HL-60 (cell line): ENCODE measurements around the gene PRKAG2.
"Not testable (repeated sequence)": the region's sequence is repeated elsewhere in the genome, so short reads cannot be mapped to it uniquely, and the experiment has no call there.

Experiments
- DNase-seq, 2 experiments: peaks; one replicate each; pipeline ENCODE4 v3.0.0-alpha.2; 2010 to 2020; ENCODE audit warnings: low read depth in 1 of 2, low spot score in 1 of 2
- H3K27ac ChIP-seq: fragments of 250-450 bp; sonication (Bioruptor Pico); replicated peaks from 2 replicates; pipeline ENCODE4 v1.5.1; 2020; ENCODE audit warnings: mild to moderate bottlenecking, moderate library complexity
- H3K27me3 ChIP-seq: fragments of 250-450 bp; sonication (Bioruptor Pico); 2 replicates; pipeline ENCODE4 v1.5.1; 2021; ENCODE audit warnings: mild to moderate bottlenecking, moderate library complexity; ENCODE audit not compliant: insufficient read depth, poor library complexity, severe bottlenecking
- H3K4me3 ChIP-seq: replicated peaks from 2 replicates; pipeline ENCODE4 v1.5.1; 2011; ENCODE audit warnings: mild to moderate bottlenecking, control low read depth, low read length; ENCODE audit not compliant: insufficient read depth
- GABPA ChIP-seq: IDR thresholded peaks from 2 replicates; pipeline ENCODE4 v1.6.1; 2012; ENCODE audit warnings: low read depth
- POLR2AphosphoS5 ChIP-seq: IDR thresholded peaks from 2 replicates; pipeline ENCODE4 v1.6.1; 2012; ENCODE audit warnings: low read depth
- SPI1 ChIP-seq: IDR thresholded peaks from 2 replicates; pipeline ENCODE4 v1.6.1; 2012; ENCODE audit warnings: low read depth, mild to moderate bottlenecking, borderline replicate concordance
- TF ChIP-seq, protein P1 (sequence below): IDR thresholded peaks from 2 replicates; pipeline ENCODE4 v1.6.1; 2012; ENCODE audit warnings: low read depth; ENCODE audit not compliant: insufficient replicate concordance
- TF ChIP-seq, protein P2 (sequence below): IDR thresholded peaks from one replicate; pipeline ENCODE4 v1.5.1; 2011; ENCODE audit warnings: low read length, control low read depth, inconsistent platforms; ENCODE audit not compliant: insufficient read depth

Gene PRKAG2

DNA sequence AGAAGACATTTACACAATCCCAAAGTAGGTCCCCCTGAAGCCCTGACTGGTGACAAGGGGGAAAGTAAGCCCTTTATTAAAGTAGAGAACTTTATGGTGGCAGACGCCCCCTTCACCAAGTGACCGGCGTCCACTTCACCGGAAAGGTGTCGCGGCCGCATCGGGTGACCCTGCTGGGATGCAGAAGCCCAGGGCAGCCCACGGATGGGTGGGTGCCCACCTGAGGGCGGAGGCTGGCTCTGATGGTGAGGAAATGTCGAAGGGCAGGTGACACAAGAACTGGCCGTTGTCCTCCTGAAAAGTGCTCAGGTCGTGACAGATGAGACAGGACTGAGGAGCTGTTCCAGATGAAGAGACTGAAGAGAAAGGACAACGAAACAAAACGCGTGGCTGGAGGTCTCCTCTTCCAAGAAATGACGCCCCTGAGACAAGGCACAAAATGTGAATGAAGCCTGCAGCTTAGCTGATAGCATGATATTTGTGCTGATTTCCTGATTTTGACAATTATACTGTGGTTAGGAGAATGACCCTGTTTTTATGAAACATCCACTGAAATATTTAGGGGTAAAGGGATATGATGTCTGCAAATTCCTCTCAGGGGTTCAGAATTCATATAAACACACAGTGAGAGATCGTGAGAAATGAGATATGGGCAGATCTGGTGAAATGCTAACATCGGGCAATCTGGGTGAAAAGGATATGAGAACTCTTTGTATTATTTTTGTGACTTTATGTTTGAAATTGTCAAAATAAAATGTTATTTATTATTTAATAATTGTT, 123.9 kb downstream of the PRKAG2 start:
- Histone ChIP-seq H3K4me3 (no peak overlapping the region), H3K27me3 (no peaks in the 10 kb centered on the region), H3K27ac (no peak overlapping the region)
- DNase-seq, result no peak
- TF ChIP-seq GABPA, result no peak
- TF ChIP-seq, protein P1, sequence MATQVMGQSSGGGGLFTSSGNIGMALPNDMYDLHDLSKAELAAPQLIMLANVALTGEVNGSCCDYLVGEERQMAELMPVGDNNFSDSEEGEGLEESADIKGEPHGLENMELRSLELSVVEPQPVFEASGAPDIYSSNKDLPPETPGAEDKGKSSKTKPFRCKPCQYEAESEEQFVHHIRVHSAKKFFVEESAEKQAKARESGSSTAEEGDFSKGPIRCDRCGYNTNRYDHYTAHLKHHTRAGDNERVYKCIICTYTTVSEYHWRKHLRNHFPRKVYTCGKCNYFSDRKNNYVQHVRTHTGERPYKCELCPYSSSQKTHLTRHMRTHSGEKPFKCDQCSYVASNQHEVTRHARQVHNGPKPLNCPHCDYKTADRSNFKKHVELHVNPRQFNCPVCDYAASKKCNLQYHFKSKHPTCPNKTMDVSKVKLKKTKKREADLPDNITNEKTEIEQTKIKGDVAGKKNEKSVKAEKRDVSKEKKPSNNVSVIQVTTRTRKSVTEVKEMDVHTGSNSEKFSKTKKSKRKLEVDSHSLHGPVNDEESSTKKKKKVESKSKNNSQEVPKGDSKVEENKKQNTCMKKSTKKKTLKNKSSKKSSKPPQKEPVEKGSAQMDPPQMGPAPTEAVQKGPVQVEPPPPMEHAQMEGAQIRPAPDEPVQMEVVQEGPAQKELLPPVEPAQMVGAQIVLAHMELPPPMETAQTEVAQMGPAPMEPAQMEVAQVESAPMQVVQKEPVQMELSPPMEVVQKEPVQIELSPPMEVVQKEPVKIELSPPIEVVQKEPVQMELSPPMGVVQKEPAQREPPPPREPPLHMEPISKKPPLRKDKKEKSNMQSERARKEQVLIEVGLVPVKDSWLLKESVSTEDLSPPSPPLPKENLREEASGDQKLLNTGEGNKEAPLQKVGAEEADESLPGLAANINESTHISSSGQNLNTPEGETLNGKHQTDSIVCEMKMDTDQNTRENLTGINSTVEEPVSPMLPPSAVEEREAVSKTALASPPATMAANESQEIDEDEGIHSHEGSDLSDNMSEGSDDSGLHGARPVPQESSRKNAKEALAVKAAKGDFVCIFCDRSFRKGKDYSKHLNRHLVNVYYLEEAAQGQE, result no peak
- TF ChIP-seq, protein P2, sequence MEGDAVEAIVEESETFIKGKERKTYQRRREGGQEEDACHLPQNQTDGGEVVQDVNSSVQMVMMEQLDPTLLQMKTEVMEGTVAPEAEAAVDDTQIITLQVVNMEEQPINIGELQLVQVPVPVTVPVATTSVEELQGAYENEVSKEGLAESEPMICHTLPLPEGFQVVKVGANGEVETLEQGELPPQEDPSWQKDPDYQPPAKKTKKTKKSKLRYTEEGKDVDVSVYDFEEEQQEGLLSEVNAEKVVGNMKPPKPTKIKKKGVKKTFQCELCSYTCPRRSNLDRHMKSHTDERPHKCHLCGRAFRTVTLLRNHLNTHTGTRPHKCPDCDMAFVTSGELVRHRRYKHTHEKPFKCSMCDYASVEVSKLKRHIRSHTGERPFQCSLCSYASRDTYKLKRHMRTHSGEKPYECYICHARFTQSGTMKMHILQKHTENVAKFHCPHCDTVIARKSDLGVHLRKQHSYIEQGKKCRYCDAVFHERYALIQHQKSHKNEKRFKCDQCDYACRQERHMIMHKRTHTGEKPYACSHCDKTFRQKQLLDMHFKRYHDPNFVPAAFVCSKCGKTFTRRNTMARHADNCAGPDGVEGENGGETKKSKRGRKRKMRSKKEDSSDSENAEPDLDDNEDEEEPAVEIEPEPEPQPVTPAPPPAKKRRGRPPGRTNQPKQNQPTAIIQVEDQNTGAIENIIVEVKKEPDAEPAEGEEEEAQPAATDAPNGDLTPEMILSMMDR, result no peak
- no peak for TF ChIP-seq POLR2AphosphoS5
- TF ChIP-seq SPI1, result no peak

DNA sequence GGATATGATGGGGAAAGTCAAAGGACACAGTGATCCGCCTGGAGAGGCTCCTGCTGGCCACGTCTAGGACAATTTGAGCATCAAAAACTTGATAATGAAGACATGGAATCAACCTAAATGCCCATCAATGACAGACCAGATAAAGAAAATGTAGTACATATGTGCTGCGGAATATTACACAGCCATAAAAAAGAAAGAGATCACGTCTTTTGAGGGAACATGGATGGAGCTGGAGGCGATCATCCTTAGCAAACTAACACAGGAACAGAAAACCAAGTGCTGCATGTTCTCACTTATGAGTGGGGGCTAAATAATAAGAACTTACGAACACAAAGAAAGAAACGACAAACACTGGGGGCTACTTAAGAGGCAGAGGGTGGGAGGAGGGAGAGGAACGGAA, 124.9 kb downstream of the PRKAG2 start:
- DNase-seq, result no peak
- Histone ChIP-seq H3K27ac (no peak overlapping the region), H3K4me3 (no peak overlapping the region), H3K27me3 (no peaks in the 10 kb centered on the region)
- TF ChIP-seq, protein P2, result no peak
- TF ChIP-seq, protein P1, result no peak
- TF ChIP-seq GABPA, result no peak
- no peak for TF ChIP-seq POLR2AphosphoS5
- no peak for TF ChIP-seq SPI1

DNA sequence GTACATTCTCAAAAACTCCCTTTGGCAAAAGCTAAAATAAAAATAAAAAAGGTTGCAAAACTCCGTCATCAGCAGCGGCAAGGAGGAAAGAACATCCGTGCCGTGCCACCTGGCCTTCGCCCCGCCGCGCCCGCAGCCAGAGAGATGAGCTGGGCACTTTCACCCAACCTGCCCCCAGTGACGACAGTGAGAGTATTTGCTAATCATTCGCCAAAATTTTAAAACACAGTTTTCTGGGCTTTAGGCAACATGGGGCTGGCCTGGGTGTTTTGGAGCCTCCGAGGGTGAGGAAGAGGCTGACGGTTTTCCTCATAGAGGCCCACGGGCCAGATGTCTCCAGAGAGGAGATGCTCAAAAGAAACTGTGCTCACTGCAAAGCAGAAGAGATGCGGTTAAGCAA, 128.2 kb downstream of the PRKAG2 start:
- no peak for DNase-seq
- Histone ChIP-seq H3K4me3 (no peak overlapping the region), H3K27me3 (no peaks in the 10 kb centered on the region), H3K27ac (no peak overlapping the region)
- TF ChIP-seq SPI1, result no peak
- TF ChIP-seq, protein P2, result no peak
- no peak for TF ChIP-seq GABPA
- TF ChIP-seq, protein P1, result no peak
- no peak for TF ChIP-seq POLR2AphosphoS5

DNA sequence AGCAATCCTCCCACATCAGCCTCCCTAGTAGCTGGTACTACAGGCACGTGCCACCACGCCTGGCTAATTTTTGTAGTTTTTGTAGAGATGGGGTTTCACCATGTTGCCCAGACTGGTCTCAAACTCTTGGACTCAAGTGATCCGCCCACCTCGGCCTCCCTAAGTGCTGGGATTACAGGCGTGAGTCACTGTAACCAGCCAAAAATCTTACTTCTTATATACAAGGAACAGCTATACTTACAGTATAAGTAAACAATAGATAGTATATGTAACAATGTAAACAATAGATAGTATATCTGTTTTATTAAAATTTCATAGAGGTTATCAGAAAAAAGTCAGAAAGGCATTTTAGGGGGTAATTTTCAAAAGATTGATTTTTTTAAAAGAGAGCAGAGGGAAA, 128.9 kb downstream of the PRKAG2 start:
- not testable (repeated sequence) for DNase-seq, H3K27me3 ChIP-seq, H3K4me3 ChIP-seq, H3K27ac ChIP-seq
